Nucleus accumbens (tissue), 56 donors: ENCODE measurements around the gene NR2E1.
A peak's percentile ranks its signal among the peaks of the same experiment; 100 is the strongest.

Source experiments
- DNase-seq, 56 donors: peaks; one replicate each; lab custom pipeline; 2025; lab: John Stamatoyannopoulos, UW

Gene NR2E1

GRCh38 chr6:108165714-108166663 lies at the start of gene NR2E1:
NR2E1 (plus strand) TSS chr6:108166022; CDS start chr6:108166766, 744 bp downstream.
- DNase-seq = peak in 39 of 56 donors; percentile 16 to 78 (median 46)

- DNase-seq = no peak
These were observed 49.0 kb upstream of the NR2E1 start for GRCh38 chr6:108116546-108117426.

GRCh38 chr6:108117427-108118358 lies 48.1 kb upstream of the NR2E1 start:
- DNase-seq = no peak

- DNase-seq = no peak
These were observed 47.5 kb upstream of the NR2E1 start for GRCh38 chr6:108118359-108118724.

- DNase-seq = peak in 1 of 56 donors; percentile 7
These were observed 46.7 kb upstream of the NR2E1 start for GRCh38 chr6:108118810-108119768.

GRCh38 chr6:108119769-108120141 lies 46.1 kb upstream of the NR2E1 start:
- no peak for DNase-seq

- DNase-seq = peak in 5 of 56 donors; percentile 21 to 59 (median 43)
These were observed 45.5 kb upstream of the NR2E1 start for GRCh38 chr6:108120311-108120710.

GRCh38 chr6:108121612-108122011 lies 44.2 kb upstream of the NR2E1 start:
- DNase-seq = no peak

GRCh38 chr6:108123481-108123929 lies 42.3 kb upstream of the NR2E1 start:
- DNase-seq = no peak

GRCh38 chr6:108123946-108124345 lies 41.9 kb upstream of the NR2E1 start:
- DNase-seq = no peak

- DNase-seq = no peak
These were observed 38.8 kb upstream of the NR2E1 start for GRCh38 chr6:108127056-108127455.

- no peak for DNase-seq
These were observed 38.0 kb upstream of the NR2E1 start for GRCh38 chr6:108127826-108128225.

GRCh38 chr6:108130262-108130661 lies 35.6 kb upstream of the NR2E1 start:
- DNase-seq = no peak

- no peak for DNase-seq
These were observed 33.0 kb upstream of the NR2E1 start for GRCh38 chr6:108132863-108133262.

GRCh38 chr6:108133594-108134179 lies 32.1 kb upstream of the NR2E1 start:
- DNase-seq = peak in 28 of 56 donors; percentile 16 to 60 (median 36)

- peak in 1 of 56 donors; percentile 17 for DNase-seq
These were observed 31.4 kb upstream of the NR2E1 start for GRCh38 chr6:108134213-108134970.

GRCh38 chr6:108142240-108142639 lies 23.6 kb upstream of the NR2E1 start:
- no peak for DNase-seq

- no peak for DNase-seq
These were observed 20.2 kb upstream of the NR2E1 start for GRCh38 chr6:108145639-108146038.
